GM19239 (cell line): ENCODE measurements around the gene FAM47B.

Experiments used
- DNase-seq: peaks from one replicate; pipeline ENCODE4 v3.0.0; 2011; ENCODE audit warnings: low spot score; ENCODE audit not compliant: insufficient read length
- FAIRE-seq: peaks from 2 replicates; lab custom pipeline; 2011; peaks lifted over from hg19 to GRCh38; lab: Jason Lieb, UNC

The FAM47B gene

GRCh38 chrX:34942496-34942895, at the start of gene FAM47B:
TSS of gene FAM47B (plus strand) at chrX:34942796. CDS start at chrX:34942832, 36 bp downstream.
- FAIRE-seq (no peak), DNase-seq (no peak)

GRCh38 chrX:34893741-34894140, 48.9 kb upstream of the FAM47B start:
- no peak for FAIRE-seq
- DNase-seq, result no peak

GRCh38 chrX:34900691-34901090, 41.9 kb upstream of the FAM47B start:
- DNase-seq (no peak), FAIRE-seq (no peak)

GRCh38 chrX:34901761-34902160, 40.8 kb upstream of the FAM47B start:
- no peak for FAIRE-seq
- DNase-seq, result no peak

GRCh38 chrX:34903316-34903715, 39.3 kb upstream of the FAM47B start:
- DNase-seq (no peak), FAIRE-seq (no peak)

GRCh38 chrX:34909151-34909550, 33.4 kb upstream of the FAM47B start:
- no peak for FAIRE-seq
- no peak for DNase-seq

- no peak for FAIRE-seq
- no peak for DNase-seq
Measured at GRCh38 chrX:34915463-34916225, 27.0 kb upstream of the FAM47B start.

GRCh38 chrX:34917146-34917545, 25.4 kb upstream of the FAM47B start:
- DNase-seq, result no peak
- no peak for FAIRE-seq

- FAIRE-seq, result no peak
Measured at GRCh38 chrX:34918091-34918736, 24.4 kb upstream of the FAM47B start.

GRCh38 chrX:34918856-34919255, 23.7 kb upstream of the FAM47B start:
- FAIRE-seq (no peak), DNase-seq (no peak)

More at GRCh38 chrX:34918091-34918736, 24.4 kb upstream of the FAM47B start:
- DNase-seq, result no peak

- DNase-seq (no peak), FAIRE-seq (no peak)
Measured at GRCh38 chrX:34927866-34928265, 14.7 kb upstream of the FAM47B start.

GRCh38 chrX:34943235-34943634, 639 bp downstream of the FAM47B start:
- no peak for FAIRE-seq

GRCh38 chrX:34956916-34957315, 14.3 kb downstream of the FAM47B start:
- no peak for DNase-seq
- FAIRE-seq, result no peak

More at GRCh38 chrX:34943235-34943634, 639 bp downstream of the FAM47B start:
- DNase-seq, result no peak

GRCh38 chrX:34961662-34962061, 19.1 kb downstream of the FAM47B start:
- FAIRE-seq (no peak), DNase-seq (no peak)

- DNase-seq (no peak), FAIRE-seq (no peak)
Measured at GRCh38 chrX:34972206-34972605, 29.6 kb downstream of the FAM47B start.

- DNase-seq (no peak), FAIRE-seq (no peak)
Measured at GRCh38 chrX:34978171-34978570, 35.6 kb downstream of the FAM47B start.

- FAIRE-seq (no peak), DNase-seq (no peak)
Measured at GRCh38 chrX:34987646-34988045, 45.0 kb downstream of the FAM47B start.
